GM12878 (cell line): ENCODE results near the gene VEGFD. TPM values are rescaled to one million over a fixed set of nuclear protein-coding genes. Genes with fewer than 3 reads are reported as not detected.

Source experiments
- ATAC-seq: fragments of 200-7000 bp; cut with Tn5 transposase; 3 replicates; pipeline ENCODE4 v1.9.1; 2020; ENCODE audit warnings: mild to moderate bottlenecking, moderate library complexity
- BruUV-seq: library from RNA; stranded (reverse); fragments of 400-500 nt; replicated peaks from 2 replicates; lab custom pipeline; 2021; lab: Mats Ljungman, UMichigan
- CTCF ChIA-PET: fragments of 300-600 bp; sonication (Branson Sonifier 250); formaldehyde crosslinking; extraction: SDS; loops from one replicate; lab custom pipeline; 2021; ENCODE audit warnings: inconsistent platforms; lab: Yijun Ruan, JAX
- POLR2A ChIA-PET: fragments of 350-600 bp; formaldehyde crosslinking; extraction: SDS; loops from one replicate; lab custom pipeline; 2021; ENCODE audit warnings: inconsistent platforms; lab: Charles Lee
- RAD21 ChIA-PET: fragments of 300-600 bp; sonication (Branson Sonifier 250); formaldehyde crosslinking; loops from one replicate; lab custom pipeline; 2023; ENCODE audit warnings: antibody characterized with exemption; ENCODE audit not compliant: unreplicated experiment; lab: Charles Lee
- SMC1A ChIA-PET: fragments of 300-600 bp; sonication (Branson Sonifier 250); formaldehyde crosslinking; loops from one replicate; lab custom pipeline; 2023; ENCODE audit not compliant: unreplicated experiment, uncharacterized antibody; lab: Charles Lee
- DNase-seq: peaks from one replicate; pipeline ENCODE4 v3.0.0-alpha.2; 2011; ENCODE audit warnings: low read depth, low spot score
- FAIRE-seq: peaks from 3 replicates; lab custom pipeline; 2011; peaks lifted over from hg19 to GRCh38; lab: Jason Lieb, UNC
- H2AFZ ChIP-seq: 2 replicates; pipeline ENCODE4 v1.6.0; 2011; ENCODE audit warnings: low read depth, low read length, control low read depth; ENCODE audit not compliant: control insufficient read depth
- H3K27ac ChIP-seq: 2 replicates; pipeline ENCODE4 v1.5.1; 2011; ENCODE audit warnings: control low read depth; ENCODE audit not compliant: control insufficient read depth, insufficient read depth
- H3K27me3 ChIP-seq, 2 experiments: replicated peaks in 1 of 2; 2 replicates each; pipeline versions ENCODE4 v1.6.0 to v1.6.1; 2011; ENCODE audit warnings: low read length in 1 of 2; ENCODE audit not compliant: control insufficient read depth in 2 of 2, insufficient read depth in 2 of 2
- H3K36me3 ChIP-seq, 2 experiments: 2 replicates each; pipeline ENCODE4 v1.5.1; 2011; ENCODE audit warnings: low read length in 1 of 2; ENCODE audit not compliant: control insufficient read depth in 2 of 2, insufficient read depth in 2 of 2
- H3K4me1 ChIP-seq: 2 replicates; pipeline ENCODE4 v1.6.1; 2011; ENCODE audit warnings: mild to moderate bottlenecking, low read length, moderate library complexity, mixed read lengths; ENCODE audit not compliant: control insufficient read depth, insufficient read depth
- H3K4me2 ChIP-seq: 2 replicates; pipeline ENCODE4 v1.6.0; 2011; ENCODE audit warnings: control low read depth; ENCODE audit not compliant: control insufficient read depth, insufficient read depth
- H3K4me3 ChIP-seq: fragments of 200-600 bp; sonication (generic); 2 replicates; pipeline ENCODE4 v1.5.1; 2016
- H3K79me2 ChIP-seq: 2 replicates; pipeline ENCODE4 v1.6.0; 2011; ENCODE audit warnings: low read length; ENCODE audit not compliant: control insufficient read depth, insufficient read depth
- H3K9ac ChIP-seq: 2 replicates; pipeline ENCODE4 v1.8.0; 2011; ENCODE audit warnings: low read length, control low read depth, mixed read lengths; ENCODE audit not compliant: control insufficient read depth, insufficient read depth
- H3K9me3 ChIP-seq: replicated peaks from 3 replicates; pipeline ENCODE4 v1.5.1; 2011; ENCODE audit warnings: mild to moderate bottlenecking, low read length; ENCODE audit not compliant: control insufficient read depth, insufficient read depth
- H4K20me1 ChIP-seq: 2 replicates; pipeline ENCODE4 v1.6.0; 2011; ENCODE audit not compliant: control insufficient read depth, insufficient read depth
- ATF2 ChIP-seq: IDR thresholded peaks from 2 replicates; pipeline ENCODE4 v1.6.1; 2012; ENCODE audit warnings: low read length, inconsistent platforms
- CHD1 ChIP-seq: IDR thresholded peaks from 2 replicates; pipeline ENCODE4 v1.6.1; 2012; ENCODE audit warnings: low read depth, low read length, improper control_type of control experiment
- E4F1 ChIP-seq: fragments of 450-650 bp; IDR thresholded peaks from 2 replicates; pipeline ENCODE4 v1.6.1; 2018; ENCODE audit warnings: borderline replicate concordance, mild to moderate bottlenecking; ENCODE audit not compliant: partially characterized antibody
- IRF4 ChIP-seq: IDR thresholded peaks from 2 replicates; pipeline ENCODE4 v1.6.1; 2011; ENCODE audit warnings: low read depth, low read length
- KAT2A ChIP-seq: conservative IDR thresholded peaks from 2 replicates; pipeline ENCODE4 v1.6.1; 2011; ENCODE audit warnings: low read depth, low read length; ENCODE audit not compliant: control insufficient read depth
- MAX ChIP-seq: IDR thresholded peaks from 2 replicates; pipeline ENCODE4 v1.6.1; 2012; ENCODE audit warnings: low read depth, low read length, improper control_type of control experiment
- NKRF ChIP-seq: fragments of 450-650 bp; conservative IDR thresholded peaks from 2 replicates; pipeline ENCODE4 v1.6.1; 2017; ENCODE audit warnings: mild to moderate bottlenecking, moderate library complexity
- RELA ChIP-seq: fragments of 450-650 bp; IDR thresholded peaks from 2 replicates; pipeline ENCODE4 v1.8.0; 2014; ENCODE audit warnings: borderline replicate concordance; ENCODE audit not compliant: partially characterized antibody
- SMAD1 ChIP-seq: fragments of 450-650 bp; IDR thresholded peaks from 2 replicates; pipeline ENCODE4 v1.6.1; 2018; ENCODE audit warnings: mild to moderate bottlenecking, low read depth; ENCODE audit not compliant: partially characterized antibody
- STAT3 ChIP-seq: IDR thresholded peaks from 2 replicates; pipeline ENCODE4 v1.6.1; 2011; ENCODE audit warnings: low read depth, low read length, improper control_type of control experiment
- TAF1 ChIP-seq: IDR thresholded peaks from 2 replicates; pipeline ENCODE4 v1.6.1; 2011; ENCODE audit warnings: mild to moderate bottlenecking, low read depth, low read length, borderline replicate concordance
- ZNF207 ChIP-seq: fragments of 450-650 bp; IDR thresholded peaks from 2 replicates; pipeline ENCODE4 v1.6.1; 2014; ENCODE audit warnings: antibody characterized with exemption, mild to moderate bottlenecking, borderline replicate concordance
- WGBS: methylation state at CpG from one replicate; pipeline ENCODE4 v1.1.6; 2016; ENCODE audit warnings: low lambda C conversion rate; ENCODE audit not compliant: insufficient replicate concordance, insufficient coverage; ENCODE audit errors: missing lambda C conversion rate; 5-methylcytosine and 5-hydroxymethylcytosine counted together
- in situ Hi-C: fragments of 300-500 bp; cut with MboI; formaldehyde crosslinking; loops from 9 replicates; pipeline ENCODE4 v1.14.3; 2018; ENCODE audit warnings: mixed read lengths
- intact Hi-C: fragments of 100-400 bp; cut with micrococcal nuclease; formaldehyde crosslinking; loops from one replicate; pipeline ENCODE4 v1.14.2; 2022; ENCODE audit not compliant: unreplicated experiment
- polyA plus RNA-seq, 11 experiments: library from polyadenylated mRNA; depleted of rRNA in 4 of 11; unstranded in 6 of 11; stranded (reverse) in 5 of 11; fragments of >200 nt; fragmentation: Nextera tagmentation in 4 of 11; fragmentation: Illumina TruSeq in 1 of 11; extraction: Ambion mirVana in 4 of 11; extraction: Trizol in 1 of 11; gene quantifications; 1 replicate in 1 of 11; 2 replicates in 10 of 11; pipeline versions ENCODE4 v1.2.1 to v1.2.3, GENCODE V29; 2011 to 2016; ENCODE audit warnings: inconsistent platforms in 2 of 11, missing spikeins in 2 of 11, low read depth in 1 of 11
- total RNA-seq, 4 experiments: library from RNA; depleted of rRNA in 3 of 4; stranded (reverse); fragments of >200 nt in 3 of 4; fragmentation: Illumina TruSeq in 1 of 4; extraction: Trizol in 1 of 4; gene quantifications; 2 replicates each; pipeline versions ENCODE4 v1.2.1 to v1.2.3, GENCODE V29; 2013 to 2021

The VEGFD gene
- total and polyA plus RNA-seq, 10 of the 15 experiments (the other 5 are each of a cell fraction or from before 2014, with no cell fraction given) = 0.15 TPM; not detected in 9

- intact Hi-C loops (no loop called here), in situ Hi-C loops (no loop called here)
- Histone ChIP-seq H3K4me1 (no peaks in the 10 kb centered on the region), H3K4me3 (no peak overlapping the region), H3K9me3 (no peaks in the 10 kb centered on the region), H4K20me1 (no peaks in the 10 kb centered on the region), H3K27me3 (no peaks in the 10 kb centered on the region), H3K36me3 (peaks cover 0 to 3% of the 10 kb centered on the region in 2 experiments; a peak in 1 of 4 replicates), H3K79me2 (peaks cover 4% of the 10 kb centered on the region), H2AFZ (no peak overlapping the region), H3K27ac (no peak overlapping the region), H3K9ac (no peak overlapping the region), H3K4me2 (no peak overlapping the region)
- DNase-seq (no peak), FAIRE-seq (no peak), ATAC-seq (no peak)
- SMC1A ChIA-PET = interaction anchor here (2.2 kb wide), 1 partner anchor 18 kb away, joined by 7 read pairs; no protein-coding TSS in a partner anchor
- no TSS peak for BruUV-seq
- TF ChIP-seq SMAD1 (no peak), TAF1 (no peak), ATF2 (no peak), CHD1 (no peak), MAX (no peak)
- POLR2A ChIA-PET = no interaction called here
- CTCF ChIA-PET = no interaction called here
- WGBS = 66% methylated on average over 2 of the region's 2 CpGs
- RAD21 ChIA-PET = no interaction called here
Observed at GRCh38 chrX:15328821-15329220, 55.4 kb downstream of the VEGFD start.

GRCh38 chrX:15328131-15328530 is 56.1 kb downstream of the VEGFD start:
- FAIRE-seq (no peak), DNase-seq (no peak), ATAC-seq (no peak)
- no peak overlapping the region for H3K27ac ChIP-seq
- intact Hi-C loops (no loop called here), in situ Hi-C loops (no loop called here)
- POLR2A ChIA-PET = no interaction called here
- H3K9ac ChIP-seq = no peak overlapping the region
- H2AFZ ChIP-seq = no peak overlapping the region
- no peaks in the 10 kb centered on the region for H4K20me1 ChIP-seq
- H3K9me3 ChIP-seq = no peaks in the 10 kb centered on the region
- H3K79me2 ChIP-seq = peaks cover 2% of the 10 kb centered on the region; the same call in 1 of the 2 replicates
- no peak overlapping the region for H3K4me3 ChIP-seq
- SMC1A ChIA-PET = interaction anchor here (0.6 to 2.2 kb wide), 2 partner anchors 19 to 39 kb away, joined by 3 to 7 read pairs; no protein-coding TSS in a partner anchor
- H3K27me3 ChIP-seq = no peaks in the 10 kb centered on the region
- H3K4me1 ChIP-seq = no peaks in the 10 kb centered on the region
- no TSS peak for BruUV-seq
- RAD21 ChIA-PET = interaction anchor here (0.6 kb wide), 1 partner anchor 1647 kb away, joined by 3 read pairs; no protein-coding TSS in a partner anchor
- CTCF ChIA-PET = no interaction called here
- 54% methylated on average over 3 of the region's 3 CpGs for WGBS
- peaks cover 0 to 1% of the 10 kb centered on the region in 2 experiments; a peak in 1 of 4 replicates for H3K36me3 ChIP-seq
- no peak overlapping the region for H3K4me2 ChIP-seq
- no peak for TF ChIP-seq NKRF
- no peak for TF ChIP-seq KAT2A
- TF ChIP-seq SMAD1 = no peak
- TF ChIP-seq RELA = no peak
- no peak for TF ChIP-seq ZNF207
- TF ChIP-seq STAT3 = no peak
- TF ChIP-seq E4F1 = no peak
- TF ChIP-seq IRF4 = no peak
